Hematopoietic multipotent progenitor cell treated with erythropoietin and hydrocortisone succinate and interleukin-3 and kit ligand, for 15 days (in vitro differentiated cells): ENCODE results near the gene SNX5.
A peak's percentile ranks its signal among the peaks of the same experiment; 100 is the strongest.

Source experiments
- DNase-seq: peaks from one replicate; pipeline ENCODE4 v3.0.0-alpha.2; 2015; ENCODE audit warnings: low spot score

SNX5 gene

GRCh38 chr20:17916433-17916891, 52.1 kb downstream of the SNX5 start:
- DNase-seq: no peak

- DNase-seq: no peak
Measured at GRCh38 chr20:17914957-17915356, 53.6 kb downstream of the SNX5 start.

DNA sequence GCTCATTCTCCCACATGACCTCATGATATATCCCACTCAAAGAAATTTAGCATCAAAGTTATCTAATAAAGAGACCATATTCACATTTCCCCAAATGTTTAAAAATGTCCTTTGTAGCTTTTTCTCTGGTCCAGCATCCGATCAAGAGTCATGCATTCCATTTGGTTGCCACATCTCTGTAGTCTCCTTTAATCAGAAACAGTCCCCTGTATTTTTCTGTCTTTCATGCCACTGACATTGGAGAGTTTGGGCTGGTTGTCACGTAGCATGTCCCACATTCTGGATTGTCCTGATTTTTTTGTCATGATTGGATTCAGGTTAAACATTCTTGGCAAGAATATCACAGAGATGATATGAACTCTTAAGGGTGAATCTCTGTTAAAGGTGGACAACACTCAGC, 55.7 kb downstream of the SNX5 start:
- no peak for DNase-seq

DNA sequence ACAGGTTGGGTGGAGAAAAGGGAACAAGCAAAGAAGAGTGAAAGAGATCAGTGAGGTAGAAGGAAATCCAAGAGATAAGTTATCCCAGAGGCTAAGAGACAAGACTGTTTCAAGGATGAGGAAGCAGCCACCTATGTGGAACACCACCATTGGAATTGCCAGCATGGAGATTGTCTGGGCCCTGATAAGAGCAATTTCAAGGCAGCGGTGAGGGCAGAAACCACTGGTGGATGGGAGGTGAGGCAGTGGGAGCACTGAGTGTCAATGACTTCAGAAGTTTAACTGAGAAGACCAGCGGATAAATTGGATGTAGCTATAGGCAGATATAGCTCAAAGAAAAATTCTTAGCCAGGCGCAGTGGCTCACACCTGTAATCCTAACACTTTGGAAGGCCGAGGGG, 56.7 kb downstream of the SNX5 start:
- no peak for DNase-seq

DNA sequence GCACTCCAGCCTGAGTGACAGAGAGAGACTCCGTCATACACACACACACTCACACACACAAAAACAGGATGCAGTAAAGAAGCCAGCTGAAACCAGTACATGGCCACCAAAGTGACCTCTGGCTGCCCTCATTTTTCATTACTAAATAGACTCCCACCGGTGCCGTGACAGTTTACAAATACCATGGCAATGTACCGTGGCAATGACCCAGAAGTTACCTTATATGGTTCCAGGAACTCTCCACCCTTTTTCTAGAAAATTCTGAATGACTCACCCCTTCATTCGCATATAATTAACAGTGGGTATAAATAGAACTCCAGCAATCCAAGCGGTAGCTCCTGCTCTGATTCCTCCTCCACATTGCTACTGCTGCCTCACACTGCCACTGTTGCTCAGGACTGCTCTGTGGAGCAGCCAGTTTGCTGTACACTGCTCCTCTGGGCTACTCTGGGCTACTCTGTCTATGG, 57.7 kb downstream of the SNX5 start:
- no peak for DNase-seq

- DNase-seq: no peak
Measured at GRCh38 chr20:17909869-17910321, 58.7 kb downstream of the SNX5 start.

DNA sequence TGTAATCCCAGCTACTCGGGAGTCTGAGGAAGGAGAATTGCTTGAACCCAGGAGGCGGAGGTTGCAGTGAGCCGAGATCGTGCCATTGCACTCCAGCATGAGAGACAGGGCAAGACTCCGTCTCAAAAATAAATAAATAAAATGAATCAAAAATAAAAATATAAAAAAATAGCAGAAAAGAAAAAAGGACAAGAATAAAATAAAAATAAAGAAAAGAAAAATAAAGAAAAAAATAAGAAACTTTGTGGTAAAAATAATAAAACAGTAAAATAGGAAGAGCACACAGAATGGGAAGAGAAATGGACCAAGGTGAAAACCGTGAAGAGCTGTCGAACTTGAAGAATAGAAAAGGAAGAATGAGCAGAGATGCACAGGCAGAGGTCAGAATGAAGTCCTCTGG, 63.0 kb downstream of the SNX5 start:
- no peak for DNase-seq

DNA sequence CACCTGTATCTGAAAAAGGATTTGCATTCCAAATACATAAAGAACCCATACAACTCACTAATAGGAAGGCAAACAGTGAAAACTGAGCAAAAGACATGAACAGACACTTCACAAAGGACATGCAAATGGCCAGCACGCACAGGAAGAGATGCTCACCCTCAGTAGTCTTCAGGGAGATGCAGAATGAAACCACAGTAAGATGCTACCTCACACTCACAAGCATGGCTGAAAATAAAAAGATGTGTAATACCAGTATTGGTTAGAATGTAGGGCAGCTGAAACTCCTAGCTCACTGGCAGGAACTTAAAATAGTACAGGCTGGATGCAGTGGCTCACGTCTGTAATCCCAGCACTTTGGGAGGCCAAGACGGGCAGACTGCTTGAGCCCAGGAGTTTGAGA, 64.6 kb downstream of the SNX5 start:
- no peak for DNase-seq

DNA sequence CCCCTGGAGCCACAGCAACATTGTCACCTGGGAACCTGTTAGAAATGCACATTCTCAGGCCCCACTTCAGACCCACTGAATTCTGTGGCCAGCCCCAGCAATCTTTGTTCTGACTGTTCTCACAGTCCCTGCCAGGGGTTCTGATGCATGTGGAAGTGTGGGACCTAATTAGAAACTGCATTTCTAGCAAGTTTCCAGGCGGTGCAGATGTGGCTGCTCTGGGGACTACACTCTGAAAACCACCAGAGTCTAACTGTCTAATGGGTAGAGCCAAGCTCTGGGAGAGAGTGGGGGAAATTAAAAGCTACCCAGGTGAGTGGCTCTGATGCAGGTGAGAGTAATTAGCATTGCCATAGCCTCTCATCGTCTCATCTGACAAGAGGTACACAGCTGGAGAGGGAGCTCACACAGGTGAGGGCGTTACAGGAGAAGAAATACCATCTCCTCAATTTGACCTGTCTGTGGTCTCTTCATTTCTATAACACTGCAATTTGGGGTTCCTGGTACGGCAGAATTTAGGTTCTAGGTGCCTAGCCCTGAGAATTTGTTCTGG, 66.0 kb downstream of the SNX5 start:
- DNase-seq: no peak

GRCh38 chr20:17901971-17902370, 66.6 kb downstream of the SNX5 start:
- no peak for DNase-seq

DNA sequence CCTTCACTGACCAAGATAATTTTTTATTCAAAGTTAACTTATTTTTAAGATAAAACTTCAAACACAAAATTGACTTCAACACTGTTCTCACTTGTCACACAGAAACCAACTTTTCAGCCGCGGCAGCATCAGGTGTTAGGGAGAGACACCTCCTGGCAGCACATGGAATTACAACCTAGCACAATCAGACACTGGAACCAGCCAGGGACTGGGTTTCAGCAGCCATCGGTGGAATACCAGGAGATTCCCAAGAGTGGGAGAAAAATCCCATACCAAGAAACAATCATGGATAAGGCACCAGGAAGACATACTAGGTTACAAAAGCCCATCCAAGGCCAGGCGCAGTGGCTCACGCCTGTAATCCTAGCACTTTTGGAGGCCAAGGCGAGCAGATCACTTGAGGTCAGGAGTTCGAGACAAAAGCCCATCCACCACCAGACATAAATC, 70.0 kb downstream of the SNX5 start:
- peak; percentile 56 for DNase-seq

GRCh38 chr20:17897566-17898307, 70.9 kb downstream of the SNX5 start:
- DNase-seq: no peak

DNA sequence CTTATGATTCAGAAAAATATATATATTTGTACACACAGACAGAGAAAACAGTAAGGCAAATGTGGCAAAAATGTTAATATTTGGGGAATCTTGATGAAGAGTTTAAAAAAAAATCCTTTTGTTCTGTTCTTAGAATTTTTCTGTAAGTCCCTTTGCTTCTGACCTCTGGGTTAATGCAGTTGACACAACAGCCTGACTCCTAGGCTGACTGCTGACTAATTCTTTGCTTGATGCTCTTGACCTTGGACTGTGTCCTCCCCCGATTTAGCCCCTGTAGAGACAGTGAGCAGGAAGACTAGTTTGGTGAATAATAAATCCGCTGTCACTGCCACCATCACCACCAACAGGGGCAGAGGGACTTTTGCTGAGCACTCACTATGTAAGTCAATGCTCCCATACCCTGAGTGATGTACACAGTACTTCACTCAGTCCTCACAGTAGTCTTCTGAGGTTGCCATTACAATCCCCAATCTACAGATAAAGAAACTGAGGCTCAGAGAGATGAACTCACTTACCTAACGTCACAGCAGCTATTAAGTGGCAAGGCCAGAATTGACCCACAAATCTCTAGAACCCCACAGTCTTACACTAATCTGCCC, 71.7 kb downstream of the SNX5 start:
- no peak for DNase-seq

DNA sequence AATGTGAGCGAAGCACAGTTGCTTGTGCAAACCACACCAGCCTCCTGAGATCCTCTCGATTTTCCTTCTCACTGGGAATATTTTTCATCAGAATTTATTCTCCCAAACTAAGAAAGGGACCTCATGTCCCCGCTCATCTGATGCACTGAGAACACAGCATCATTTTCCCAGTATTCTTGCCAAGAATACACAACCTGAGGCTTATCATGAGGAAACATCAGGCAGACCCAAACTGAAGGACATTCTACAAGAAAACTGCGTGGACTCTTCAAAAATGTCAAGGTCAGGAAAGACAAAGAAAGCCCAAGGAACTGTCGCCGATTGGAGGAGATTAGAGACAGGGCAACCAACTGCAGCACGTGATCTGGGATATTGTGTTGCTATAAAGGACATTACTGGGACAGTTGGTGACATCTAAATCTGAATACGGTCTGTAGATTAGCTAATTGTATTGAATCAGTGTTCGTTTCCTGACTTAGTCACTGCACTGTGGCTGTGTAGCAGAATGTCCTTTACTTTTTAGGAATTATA, 72.3 kb downstream of the SNX5 start:
- DNase-seq: no peak

DNA sequence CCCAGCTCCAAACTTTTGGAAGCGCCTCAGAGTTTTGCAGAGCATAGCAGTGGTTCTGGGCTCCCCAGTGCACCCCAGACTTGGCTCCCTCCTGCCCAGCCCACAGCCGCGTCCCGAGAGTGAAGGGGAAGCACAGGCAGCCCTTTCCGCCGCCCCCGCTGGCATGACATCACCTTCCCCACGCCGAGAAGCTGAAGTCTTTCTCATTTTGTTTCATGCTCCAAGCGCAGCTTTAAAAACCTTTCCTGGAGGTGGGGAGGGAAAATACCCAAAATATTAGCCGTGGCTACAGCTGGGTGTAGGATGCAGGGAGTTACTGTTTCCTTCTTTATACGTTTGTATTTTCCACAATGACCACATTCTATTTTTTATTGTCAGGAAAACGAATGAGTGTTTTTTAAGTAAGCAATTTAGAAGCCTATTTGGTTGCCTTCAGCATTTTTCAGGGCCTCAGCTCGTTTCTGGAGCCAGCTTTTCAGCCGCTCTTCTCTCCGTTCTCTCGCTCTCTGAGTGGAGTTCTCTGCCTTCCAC, 72.9 kb downstream of the SNX5 start:
- no peak for DNase-seq

GRCh38 chr20:17893445-17893844, 75.1 kb downstream of the SNX5 start:
- no peak for DNase-seq

- DNase-seq: no peak
Measured at GRCh38 chr20:17892189-17892938, 76.2 kb downstream of the SNX5 start.
